GM18498 (cell line): Measurements from ENCODE around the gene MIOX.

ENCODE experiments used
- ATAC-seq: cut with Tn5 transposase; IDR thresholded peaks from one replicate; pipeline ENCODE4 v1.9.1; 2021; ENCODE audit warnings: mild to moderate bottlenecking, moderate library complexity; ENCODE audit not compliant: unreplicated experiment

MIOX gene

GRCh38 chr22:50454556-50455075 is 32.0 kb upstream of the MIOX start:
- no peak for ATAC-seq

- no peak for ATAC-seq
Measured at GRCh38 chr22:50455201-50455600, 31.5 kb upstream of the MIOX start.

GRCh38 chr22:50456026-50456425 is 30.6 kb upstream of the MIOX start:
- no peak for ATAC-seq

- ATAC-seq: no peak
Measured at GRCh38 chr22:50456466-50457234, 30.0 kb upstream of the MIOX start.

- ATAC-seq: no peak
Measured at GRCh38 chr22:50459016-50459415, 27.6 kb upstream of the MIOX start.

- no peak for ATAC-seq
Measured at GRCh38 chr22:50459496-50460140, 27.0 kb upstream of the MIOX start.

GRCh38 chr22:50460938-50461337 is 25.7 kb upstream of the MIOX start:
- no peak for ATAC-seq

GRCh38 chr22:50461536-50461935 is 25.1 kb upstream of the MIOX start:
- no peak for ATAC-seq

GRCh38 chr22:50461979-50462540 is 24.6 kb upstream of the MIOX start:
- ATAC-seq: no peak

- ATAC-seq: no peak
Measured at GRCh38 chr22:50463188-50463900, 23.3 kb upstream of the MIOX start.

- no peak for ATAC-seq
Measured at GRCh38 chr22:50464451-50464850, 22.2 kb upstream of the MIOX start.

GRCh38 chr22:50465066-50465930 is 21.4 kb upstream of the MIOX start:
- ATAC-seq: no peak

- no peak for ATAC-seq
Measured at GRCh38 chr22:50467341-50467740, 19.3 kb upstream of the MIOX start.

- ATAC-seq: no peak
Measured at GRCh38 chr22:50467773-50468440, 18.8 kb upstream of the MIOX start.

GRCh38 chr22:50468626-50469025 is 18.0 kb upstream of the MIOX start:
- ATAC-seq: no peak

- peak; percentile 67 for ATAC-seq
Measured at GRCh38 chr22:50469377-50470305, 17.0 kb upstream of the MIOX start.

GRCh38 chr22:50470491-50470890 is 16.2 kb upstream of the MIOX start:
- no peak for ATAC-seq

- ATAC-seq: no peak
Measured at GRCh38 chr22:50471197-50471847, 15.3 kb upstream of the MIOX start.
